ENCODE data around the gene SLC29A4.

The SLC29A4 gene

DNA sequence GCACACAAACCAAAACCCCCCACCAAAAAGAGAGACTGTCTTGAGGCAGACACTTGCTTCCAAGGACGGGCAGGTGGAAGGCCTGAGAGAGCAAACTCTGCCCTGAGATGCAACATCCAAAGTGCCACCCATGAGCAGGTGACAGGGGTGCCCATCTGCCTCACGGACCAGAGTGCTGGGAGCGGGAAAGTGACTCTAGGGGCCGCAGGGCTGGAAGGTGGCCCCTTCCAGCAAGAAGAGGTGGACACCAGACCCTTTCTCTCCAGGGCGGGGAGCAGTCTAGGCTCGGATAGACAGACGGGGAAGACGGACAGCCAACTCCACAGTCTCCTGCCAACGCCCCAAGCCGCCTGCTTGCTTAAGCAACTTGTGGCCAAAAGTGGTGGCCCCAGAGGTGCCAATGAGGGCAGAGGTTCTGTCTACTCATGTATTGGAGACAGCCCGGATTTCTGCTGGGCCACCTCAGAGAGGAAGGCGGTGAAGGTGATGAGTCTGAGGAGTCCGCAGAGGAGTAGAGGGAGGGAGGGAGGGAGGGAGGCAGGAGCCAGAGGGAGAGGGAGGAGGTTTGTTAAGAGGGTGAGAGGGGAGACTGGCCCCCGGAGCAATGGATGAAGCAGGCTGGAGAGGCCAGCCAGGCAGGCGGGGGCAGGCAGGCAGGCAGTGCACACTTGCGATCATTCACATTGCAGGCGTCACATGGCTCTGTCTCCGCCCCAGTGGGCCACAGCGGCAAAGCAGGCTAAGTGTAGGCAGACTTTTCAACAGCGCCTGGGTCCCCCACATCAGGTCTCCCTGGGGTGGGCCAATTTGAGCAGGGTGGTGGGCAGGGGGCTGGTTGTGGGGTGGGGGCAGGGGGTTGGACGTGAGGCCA is 65.6 kb downstream of the SLC29A4 start:
- Histone ChIP-seq H3K79me2 (ENCODE audit: low read length) (peaks cover 8% of the 10 kb centered on the region), H3K9me3 (ENCODE audit: insufficient read depth, low read length) (no peaks in the 10 kb centered on the region), H3K27me3 (ENCODE audit: low read depth, low read length) (no peaks in the 10 kb centered on the region), H3K4me3 (ENCODE audit: low read length) (no peak overlapping the region), H3K9ac (ENCODE audit: low read length) (no peak overlapping the region), H3K27ac (ENCODE audit: low read length) (no peak overlapping the region), H3K4me2 (ENCODE audit: low read length) (no peak overlapping the region), H4K20me1 (ENCODE audit: insufficient read depth, low read length) (peaks cover 3% of the 10 kb centered on the region; the same call in 1 of the 2 replicates), H3K4me1 (ENCODE audit: low read length) (no peaks in the 10 kb centered on the region), H3K36me3 (replicated peaks; ENCODE audit: low read depth, low read length) (peaks cover 22% of the 10 kb centered on the region), H2AFZ (ENCODE audit: low read depth, low read length) (no peak overlapping the region)
- no peak for TF ChIP-seq EZH2phosphoT487 (IDR thresholded peaks at IDR 0.05; ENCODE audit: low read depth)
- TF ChIP-seq, protein P1, sequence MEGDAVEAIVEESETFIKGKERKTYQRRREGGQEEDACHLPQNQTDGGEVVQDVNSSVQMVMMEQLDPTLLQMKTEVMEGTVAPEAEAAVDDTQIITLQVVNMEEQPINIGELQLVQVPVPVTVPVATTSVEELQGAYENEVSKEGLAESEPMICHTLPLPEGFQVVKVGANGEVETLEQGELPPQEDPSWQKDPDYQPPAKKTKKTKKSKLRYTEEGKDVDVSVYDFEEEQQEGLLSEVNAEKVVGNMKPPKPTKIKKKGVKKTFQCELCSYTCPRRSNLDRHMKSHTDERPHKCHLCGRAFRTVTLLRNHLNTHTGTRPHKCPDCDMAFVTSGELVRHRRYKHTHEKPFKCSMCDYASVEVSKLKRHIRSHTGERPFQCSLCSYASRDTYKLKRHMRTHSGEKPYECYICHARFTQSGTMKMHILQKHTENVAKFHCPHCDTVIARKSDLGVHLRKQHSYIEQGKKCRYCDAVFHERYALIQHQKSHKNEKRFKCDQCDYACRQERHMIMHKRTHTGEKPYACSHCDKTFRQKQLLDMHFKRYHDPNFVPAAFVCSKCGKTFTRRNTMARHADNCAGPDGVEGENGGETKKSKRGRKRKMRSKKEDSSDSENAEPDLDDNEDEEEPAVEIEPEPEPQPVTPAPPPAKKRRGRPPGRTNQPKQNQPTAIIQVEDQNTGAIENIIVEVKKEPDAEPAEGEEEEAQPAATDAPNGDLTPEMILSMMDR (IDR thresholded peaks at IDR 0.05; ENCODE audit: low read depth, low read length): no peak

DNA sequence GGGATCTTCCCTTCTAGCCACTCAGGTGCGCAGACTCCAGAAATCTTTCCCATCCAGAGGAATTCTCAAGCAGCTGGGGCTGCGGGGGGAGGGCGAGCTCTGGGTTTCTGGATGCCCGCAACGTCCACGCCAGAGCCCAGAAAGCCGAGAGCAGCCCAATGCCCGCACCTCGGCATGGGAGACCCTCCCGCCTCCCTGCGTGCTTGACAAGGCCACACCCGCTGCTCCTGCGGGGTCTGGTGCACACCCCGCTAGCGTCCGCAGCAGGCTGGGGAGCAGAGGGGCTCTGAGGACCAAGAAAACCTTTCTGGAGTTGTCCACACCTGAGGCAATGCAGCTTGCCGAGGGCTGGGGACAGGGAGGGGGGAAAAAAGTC is 66.2 kb downstream of the SLC29A4 start:
- no peak for TF ChIP-seq EZH2phosphoT487 (IDR thresholded peaks at IDR 0.05; ENCODE audit: low read depth)
- TF ChIP-seq, protein P1 (IDR thresholded peaks at IDR 0.05; ENCODE audit: low read depth, low read length): no peak
- H3K9ac ChIP-seq (ENCODE audit: low read length): no peak overlapping the region
- H3K4me3 ChIP-seq (ENCODE audit: low read length): no peak overlapping the region
- peaks cover 13% of the 10 kb centered on the region for H3K79me2 ChIP-seq (ENCODE audit: low read length)
- H4K20me1 ChIP-seq (ENCODE audit: insufficient read depth, low read length): peaks cover 3% of the 10 kb centered on the region; the same call in 1 of the 2 replicates
- H3K4me2 ChIP-seq (ENCODE audit: low read length): no peak overlapping the region
- no peaks in the 10 kb centered on the region for H3K27me3 ChIP-seq (ENCODE audit: low read depth, low read length)
- H3K9me3 ChIP-seq (ENCODE audit: insufficient read depth, low read length): no peaks in the 10 kb centered on the region
- H3K36me3 ChIP-seq (replicated peaks; ENCODE audit: low read depth, low read length): peaks cover 19% of the 10 kb centered on the region
- H3K27ac ChIP-seq (ENCODE audit: low read length): no peak overlapping the region
- H2AFZ ChIP-seq (ENCODE audit: low read depth, low read length): no peak overlapping the region
- no peaks in the 10 kb centered on the region for H3K4me1 ChIP-seq (ENCODE audit: low read length)

DNA sequence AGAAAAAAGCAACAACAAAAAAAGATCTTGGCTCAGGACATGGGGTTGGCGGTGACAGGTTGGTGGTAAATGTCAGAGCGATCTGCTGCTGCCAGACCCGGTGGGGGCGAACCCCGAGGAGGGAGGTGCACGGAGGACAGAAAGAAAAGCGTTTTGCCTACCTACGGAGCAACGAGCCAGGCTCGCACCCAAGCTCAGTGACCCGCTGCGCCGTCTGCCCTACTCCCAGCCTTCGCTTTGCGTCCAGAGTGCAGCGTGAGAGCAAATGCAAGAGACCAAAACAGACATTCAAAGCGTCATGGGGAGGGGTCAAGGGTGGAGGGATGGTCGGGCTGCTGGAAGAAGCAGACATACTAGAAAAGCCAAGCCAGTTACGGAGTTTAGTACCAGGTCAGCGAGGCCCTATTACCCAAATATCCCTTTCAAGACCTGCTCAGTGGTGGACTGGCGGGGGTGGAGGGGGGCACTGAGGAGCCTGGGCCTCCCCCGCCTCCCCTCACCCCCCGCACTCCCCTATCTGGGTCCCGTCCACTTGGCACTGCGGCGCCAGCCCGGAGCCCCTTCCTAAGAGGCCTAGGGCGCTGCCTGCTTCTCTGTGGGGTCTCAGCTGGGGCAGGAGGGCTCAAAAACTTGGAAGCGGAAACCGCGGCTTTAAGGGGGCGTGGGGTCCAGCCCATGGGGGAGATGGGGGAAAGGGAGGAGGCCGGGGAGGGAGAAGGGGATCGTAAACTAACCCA is 66.9 kb downstream of the SLC29A4 start:
- Histone ChIP-seq H3K9me3 (ENCODE audit: insufficient read depth, low read length) (no peaks in the 10 kb centered on the region), H3K9ac (ENCODE audit: low read length) (no peak overlapping the region), H3K4me2 (ENCODE audit: low read length) (no peak overlapping the region), H3K79me2 (ENCODE audit: low read length) (peaks cover 17% of the 10 kb centered on the region), H3K4me1 (ENCODE audit: low read length) (peaks cover 5% of the 10 kb centered on the region), H4K20me1 (ENCODE audit: insufficient read depth, low read length) (peaks cover 7% of the 10 kb centered on the region; the same call in 1 of the 2 replicates), H3K4me3 (ENCODE audit: low read length) (no peak overlapping the region), H2AFZ (ENCODE audit: low read depth, low read length) (no peak overlapping the region), H3K27me3 (ENCODE audit: low read depth, low read length) (no peaks in the 10 kb centered on the region), H3K36me3 (replicated peaks; ENCODE audit: low read depth, low read length) (peaks cover 13% of the 10 kb centered on the region), H3K27ac (ENCODE audit: low read length) (no peak overlapping the region)
- TF ChIP-seq, protein P1 (IDR thresholded peaks at IDR 0.05; ENCODE audit: low read depth, low read length): no peak
- TF ChIP-seq EZH2phosphoT487 (IDR thresholded peaks at IDR 0.05; ENCODE audit: low read depth): no peak

DNA sequence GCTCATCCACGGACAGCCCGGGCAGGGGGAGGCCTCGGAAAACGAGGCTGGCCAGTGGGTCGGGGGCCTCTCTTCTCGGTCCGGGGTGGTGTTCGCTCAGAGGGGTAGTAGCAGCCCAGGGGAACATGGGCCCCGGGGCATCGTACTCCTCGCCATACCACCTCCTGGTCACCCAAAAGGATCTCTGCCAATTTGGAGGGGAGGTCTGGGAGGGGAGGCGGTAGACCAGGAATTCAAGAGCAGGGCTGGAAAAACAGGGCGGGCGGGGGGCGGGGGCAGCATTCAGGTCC is 67.4 kb downstream of the SLC29A4 start:
- Histone ChIP-seq H2AFZ (ENCODE audit: low read depth, low read length) (no peak overlapping the region), H3K9ac (ENCODE audit: low read length) (no peak overlapping the region), H4K20me1 (ENCODE audit: insufficient read depth, low read length) (peaks cover 8% of the 10 kb centered on the region; the same call in 1 of the 2 replicates), H3K4me1 (ENCODE audit: low read length) (peaks cover 9% of the 10 kb centered on the region), H3K9me3 (ENCODE audit: insufficient read depth, low read length) (no peaks in the 10 kb centered on the region), H3K79me2 (ENCODE audit: low read length) (peaks cover 17% of the 10 kb centered on the region), H3K27ac (ENCODE audit: low read length) (no peak overlapping the region), H3K4me2 (ENCODE audit: low read length) (no peak overlapping the region), H3K27me3 (ENCODE audit: low read depth, low read length) (no peaks in the 10 kb centered on the region), H3K36me3 (replicated peaks; ENCODE audit: low read depth, low read length) (peaks cover 9% of the 10 kb centered on the region), H3K4me3 (ENCODE audit: low read length) (no peak overlapping the region)
- TF ChIP-seq, protein P1 (IDR thresholded peaks at IDR 0.05; ENCODE audit: low read depth, low read length): no peak
- TF ChIP-seq EZH2phosphoT487 (IDR thresholded peaks at IDR 0.05; ENCODE audit: low read depth): no peak

Data from OCI-LY3 (cell line).